ENCODE data around the gene MAPK8IP1. TPM values are rescaled to one million over a fixed set of nuclear protein-coding genes. Genes with fewer than 3 reads are reported as not detected.

The MAPK8IP1 gene
- polyA plus RNA-seq, 1 donor (not counting 4 experiments of a cell fraction or from before 2014, with no cell fraction given), result 0.51 TPM

- no peaks in the 10 kb centered on the region for H4K20me1 ChIP-seq (ENCODE audit: control insufficient read depth, extremely low read depth, insufficient read depth, low read length)
- no peak overlapping the region for H3K9ac ChIP-seq (ENCODE audit: control insufficient read depth, extremely low read depth, insufficient read depth, low read length)
- FAIRE-seq, result no peak
- H3K79me2 ChIP-seq (ENCODE audit: control insufficient read depth, insufficient read depth, low read length), result peaks cover 23% of the 10 kb centered on the region
- no peaks in the 10 kb centered on the region for H3K27me3 ChIP-seq (ENCODE audit: control insufficient read depth, extremely low read depth, insufficient read depth, low read length)
- DNase-seq (ENCODE audit: low read depth, low spot score), result no peak
- no peak overlapping the region for H2AFZ ChIP-seq (ENCODE audit: control insufficient read depth, low read length)
- no peak overlapping the region for H3K4me2 ChIP-seq (ENCODE audit: control insufficient read depth, extremely low read depth, insufficient read depth, low read depth, low read length)
- H3K4me3 ChIP-seq (ENCODE audit: control insufficient read depth in 2 of 3, extremely low read depth in 1 of 3, insufficient read depth in 2 of 3, low read depth in 1 of 3, low read length in 3 of 3), result no peak overlapping the region
- no peaks in the 10 kb centered on the region for H3K9me3 ChIP-seq (ENCODE audit: control insufficient read depth, low read depth, low read length)
- TF ChIP-seq CTCF (optimal IDR thresholded peaks at IDR 0.05 in 1 of 3, IDR thresholded peaks at IDR 0.05 in 1 of 3, conservative IDR thresholded peaks at IDR 0.05 in 1 of 3; ENCODE audit: extremely low read depth in 1 of 3, insufficient read depth in 2 of 3, low read length in 3 of 3), result no peak
- TF ChIP-seq EZH2 (IDR thresholded peaks at IDR 0.05; ENCODE audit: low read length), result no peak
- peaks cover 18 to 23% of the 10 kb centered on the region in 2 experiments for H3K36me3 ChIP-seq (ENCODE audit: control insufficient read depth in 2 of 2, extremely low read depth in 1 of 2, insufficient read depth in 2 of 2, low read length in 2 of 2)
- dilution Hi-C loops (cut with MboI; ENCODE audit: extremely low pct_ligation_motif_present, low sequenced_read_pairs), result no loop called here
- no peak overlapping the region for H3K27ac ChIP-seq (ENCODE audit: control insufficient read depth, insufficient read depth, low read length)
- H3K9me1 ChIP-seq (ENCODE audit: control insufficient read depth, extremely low read depth, insufficient read depth, low read length), result peaks cover 2% of the 10 kb centered on the region
- H3K4me1 ChIP-seq (ENCODE audit: control insufficient read depth, extremely low read depth, insufficient read depth, low read length), result peaks cover 8% of the 10 kb centered on the region
Observed at GRCh38 chr11:45915446-45915845, 30.0 kb downstream of the MAPK8IP1 start.

- H2AFZ ChIP-seq (ENCODE audit: control insufficient read depth, low read length), result peak overlapping the region; percentile 79
- H3K27ac ChIP-seq (ENCODE audit: control insufficient read depth, insufficient read depth, low read length), result peak overlapping the region; percentile 86
- no peaks in the 10 kb centered on the region for H3K9me3 ChIP-seq (ENCODE audit: control insufficient read depth, low read depth, low read length)
- peaks cover 8% of the 10 kb centered on the region for H3K4me1 ChIP-seq (ENCODE audit: control insufficient read depth, extremely low read depth, insufficient read depth, low read length)
- H3K79me2 ChIP-seq (ENCODE audit: control insufficient read depth, insufficient read depth, low read length), result peaks cover 23% of the 10 kb centered on the region
- peak overlapping the region; percentile 87 to 92 (median 91) for H3K4me3 ChIP-seq (ENCODE audit: control insufficient read depth in 2 of 3, extremely low read depth in 1 of 3, insufficient read depth in 2 of 3, low read depth in 1 of 3, low read length in 3 of 3)
- dilution Hi-C loops (cut with MboI; ENCODE audit: extremely low pct_ligation_motif_present, low sequenced_read_pairs), result no loop called here
- H4K20me1 ChIP-seq (ENCODE audit: control insufficient read depth, extremely low read depth, insufficient read depth, low read length), result no peaks in the 10 kb centered on the region
- H3K9me1 ChIP-seq (ENCODE audit: control insufficient read depth, extremely low read depth, insufficient read depth, low read length), result peaks cover 5% of the 10 kb centered on the region
- no peak for DNase-seq (ENCODE audit: low read depth, low spot score)
- TF ChIP-seq CTCF (optimal IDR thresholded peaks at IDR 0.05 in 1 of 3, IDR thresholded peaks at IDR 0.05 in 1 of 3, conservative IDR thresholded peaks at IDR 0.05 in 1 of 3; ENCODE audit: extremely low read depth in 1 of 3, insufficient read depth in 2 of 3, low read length in 3 of 3) (no peak), EZH2 (IDR thresholded peaks at IDR 0.05; ENCODE audit: low read length) (no peak)
- no peaks in the 10 kb centered on the region for H3K27me3 ChIP-seq (ENCODE audit: control insufficient read depth, extremely low read depth, insufficient read depth, low read length)
- peak overlapping the region; percentile 91 for H3K9ac ChIP-seq (ENCODE audit: control insufficient read depth, extremely low read depth, insufficient read depth, low read length)
- peaks cover 16 to 23% of the 10 kb centered on the region in 2 experiments for H3K36me3 ChIP-seq (ENCODE audit: control insufficient read depth in 2 of 2, extremely low read depth in 1 of 2, insufficient read depth in 2 of 2, low read length in 2 of 2)
- no peak for FAIRE-seq
- peak overlapping the region; percentile 85 for H3K4me2 ChIP-seq (ENCODE audit: control insufficient read depth, extremely low read depth, insufficient read depth, low read depth, low read length)
Observed at GRCh38 chr11:45917286-45917622, 31.8 kb downstream of the MAPK8IP1 start.

Measured in keratinocyte (primary cell).